Colonic mucosa (tissue), 4 donors: ENCODE data around the gene OTX1. TPM values are rescaled to one million over a fixed set of nuclear protein-coding genes. Genes with fewer than 3 reads are reported as not detected.
"Not testable (repeated sequence)": the region's sequence is repeated elsewhere in the genome, so short reads cannot be mapped to it uniquely, and the experiment has no call there.

Source experiments
- DNase-seq: peaks from one replicate; pipeline ENCODE4 v3.0.0-alpha.2; 2020
- H3K27ac ChIP-seq: fragments of 200-600 bp; one replicate; pipeline ENCODE4 v1.8.0; 2021
- H3K27me3 ChIP-seq: fragments of 200-600 bp; one replicate; pipeline ENCODE4 v1.8.0; 2021
- H3K36me3 ChIP-seq: fragments of 200-600 bp; one replicate; pipeline ENCODE4 v1.8.0; 2021
- H3K4me1 ChIP-seq: fragments of 200-600 bp; one replicate; pipeline ENCODE4 v1.8.0; 2021; ENCODE audit warnings: mild to moderate bottlenecking
- H3K4me3 ChIP-seq: fragments of 200-600 bp; one replicate; pipeline ENCODE4 v1.8.0; 2021
- H3K9ac ChIP-seq, 2 donors: one replicate each; pipeline ENCODE4 v1.7.0; 2013; ENCODE audit warnings: control low read depth in 2 of 2, low read depth in 2 of 2, low read length in 2 of 2
- H3K9me3 ChIP-seq: fragments of 200-600 bp; one replicate; pipeline ENCODE4 v1.8.0; 2021
- intact Hi-C: fragments of 100-400 bp; cut with DNase I; formaldehyde crosslinking; loops from one replicate; pipeline ENCODE4 v1.14.1; 2022
- total RNA-seq, 2 donors: library from RNA; stranded (reverse); fragmentation: NEBNext Ultra II Directional in 1 of 2; extraction: Animal tissue kit (Norgen Biotek cat#: 25700) in 1 of 2; gene quantifications; one replicate each; pipeline ENCODE4 v1.2.1, GENCODE V29; 2021
- TF ChIP-seq, protein P1 (sequence below): fragments of 200-600 bp; IDR thresholded peaks from one replicate; pipeline ENCODE4 v1.8.0; 2022; ENCODE audit warnings: antibody characterized with exemption, mild to moderate bottlenecking
- donor health status: healthy.
- donor health status: DM: no; HTN: no; CAD: no.
- donor health status: DM: no; HTN: no; CAD: no.

Gene OTX1
- total RNA-seq, 2 donors from 2014 or later, result not detected

GRCh38 chr2:63009490-63009889 is 41.1 kb upstream of the OTX1 start:
- Histone ChIP-seq H3K9me3 (no peaks in the 10 kb centered on the region), H3K9ac (no peak overlapping the region), H3K27me3 (no peaks in the 10 kb centered on the region), H3K4me1 (no peaks in the 10 kb centered on the region), H3K4me3 (no peak overlapping the region), H3K27ac (no peak overlapping the region), H3K36me3 (no peaks in the 10 kb centered on the region)
- intact Hi-C loops, result no loop called here
- no peak for DNase-seq
- TF ChIP-seq, protein P1, sequence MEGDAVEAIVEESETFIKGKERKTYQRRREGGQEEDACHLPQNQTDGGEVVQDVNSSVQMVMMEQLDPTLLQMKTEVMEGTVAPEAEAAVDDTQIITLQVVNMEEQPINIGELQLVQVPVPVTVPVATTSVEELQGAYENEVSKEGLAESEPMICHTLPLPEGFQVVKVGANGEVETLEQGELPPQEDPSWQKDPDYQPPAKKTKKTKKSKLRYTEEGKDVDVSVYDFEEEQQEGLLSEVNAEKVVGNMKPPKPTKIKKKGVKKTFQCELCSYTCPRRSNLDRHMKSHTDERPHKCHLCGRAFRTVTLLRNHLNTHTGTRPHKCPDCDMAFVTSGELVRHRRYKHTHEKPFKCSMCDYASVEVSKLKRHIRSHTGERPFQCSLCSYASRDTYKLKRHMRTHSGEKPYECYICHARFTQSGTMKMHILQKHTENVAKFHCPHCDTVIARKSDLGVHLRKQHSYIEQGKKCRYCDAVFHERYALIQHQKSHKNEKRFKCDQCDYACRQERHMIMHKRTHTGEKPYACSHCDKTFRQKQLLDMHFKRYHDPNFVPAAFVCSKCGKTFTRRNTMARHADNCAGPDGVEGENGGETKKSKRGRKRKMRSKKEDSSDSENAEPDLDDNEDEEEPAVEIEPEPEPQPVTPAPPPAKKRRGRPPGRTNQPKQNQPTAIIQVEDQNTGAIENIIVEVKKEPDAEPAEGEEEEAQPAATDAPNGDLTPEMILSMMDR, result no peak

- intact Hi-C loops, result no loop called here
- H3K36me3 ChIP-seq, result no peaks in the 10 kb centered on the region
- no peaks in the 10 kb centered on the region for H3K9me3 ChIP-seq
- no peak overlapping the region for H3K27ac ChIP-seq
- TF ChIP-seq, protein P1, result no peak
- no peak overlapping the region for H3K4me3 ChIP-seq
- no peak overlapping the region for H3K9ac ChIP-seq
- no peaks in the 10 kb centered on the region for H3K27me3 ChIP-seq
- no peaks in the 10 kb centered on the region for H3K4me1 ChIP-seq
- DNase-seq, result no peak
Measured at GRCh38 chr2:63012541-63012940, 38.1 kb upstream of the OTX1 start.

DNA sequence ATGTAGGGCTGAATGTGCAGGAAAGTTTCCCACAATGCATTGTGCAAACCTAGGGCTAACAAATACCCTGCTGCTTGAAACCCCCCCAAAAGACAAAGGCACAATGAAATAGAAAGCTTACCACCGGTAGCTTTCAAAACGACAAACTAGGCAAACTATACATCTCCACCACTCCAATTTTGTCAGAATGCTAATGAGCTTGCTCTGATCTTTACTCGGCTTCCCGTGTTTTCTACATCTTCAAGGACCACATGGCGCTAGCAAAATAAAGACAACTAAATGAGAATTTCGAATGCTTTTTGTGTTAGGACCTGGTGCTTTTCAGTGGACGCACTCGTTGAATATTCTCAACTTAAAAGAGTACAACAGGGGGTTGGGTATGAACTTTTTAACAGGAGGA is 37.2 kb upstream of the OTX1 start:
- Histone ChIP-seq H3K36me3 (no peaks in the 10 kb centered on the region), H3K9ac (no peak overlapping the region), H3K27me3 (no peaks in the 10 kb centered on the region), H3K4me1 (no peaks in the 10 kb centered on the region), H3K9me3 (no peaks in the 10 kb centered on the region), H3K4me3 (no peak overlapping the region), H3K27ac (no peak overlapping the region)
- TF ChIP-seq, protein P1, result no peak
- intact Hi-C loops, result no loop called here
- no peak for DNase-seq

DNA sequence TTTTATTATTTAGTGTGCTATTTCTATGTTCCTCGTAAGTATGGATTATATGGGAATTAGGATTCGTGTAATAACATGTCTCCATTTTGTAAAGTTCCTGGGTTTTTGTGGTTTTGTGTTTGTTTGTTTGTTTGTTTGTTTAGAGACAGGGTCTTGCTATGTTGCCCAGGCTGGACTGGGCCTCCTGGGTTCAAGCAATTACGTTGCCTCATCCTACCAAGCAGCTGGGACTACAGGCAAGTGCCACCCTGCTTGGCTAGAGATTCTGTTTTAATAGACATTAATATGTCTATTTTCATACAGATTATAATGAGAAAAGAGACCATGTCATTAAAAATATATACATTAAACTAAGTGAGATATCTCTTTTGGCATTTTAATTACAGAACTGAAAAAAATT is 35.2 kb upstream of the OTX1 start:
- Histone ChIP-seq H3K4me3 (no peak overlapping the region), H3K27me3 (no peaks in the 10 kb centered on the region), H3K4me1 (no peaks in the 10 kb centered on the region), H3K9ac (no peak overlapping the region), H3K36me3 (no peaks in the 10 kb centered on the region), H3K27ac (no peak overlapping the region), H3K9me3 (no peaks in the 10 kb centered on the region)
- no peak for DNase-seq
- intact Hi-C loops, result no loop called here
- TF ChIP-seq, protein P1, result no peak

DNA sequence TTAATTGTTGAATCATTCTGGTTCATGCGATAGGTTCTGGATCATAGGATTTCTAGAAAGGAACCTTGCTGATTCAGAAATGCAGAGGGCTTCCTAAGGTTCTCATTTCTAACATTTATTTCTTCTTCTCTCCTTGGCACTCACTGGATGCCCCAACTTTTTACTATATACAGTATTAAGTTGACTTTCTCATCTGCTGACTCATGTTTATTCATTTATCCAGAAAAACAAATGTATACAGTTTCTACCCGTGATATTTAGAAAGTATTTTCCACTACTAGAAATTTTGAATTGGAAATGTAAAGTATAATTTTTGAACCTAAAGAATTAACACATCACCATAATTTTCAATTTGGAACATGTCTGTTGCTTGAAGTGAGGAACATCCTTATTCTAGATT is 32.2 kb upstream of the OTX1 start:
- intact Hi-C loops, result no loop called here
- TF ChIP-seq, protein P1, result no peak
- no peak overlapping the region for H3K27ac ChIP-seq
- H3K36me3 ChIP-seq, result no peaks in the 10 kb centered on the region
- no peak for DNase-seq
- no peaks in the 10 kb centered on the region for H3K9me3 ChIP-seq
- no peaks in the 10 kb centered on the region for H3K27me3 ChIP-seq
- H3K4me3 ChIP-seq, result no peak overlapping the region
- no peak overlapping the region for H3K9ac ChIP-seq
- H3K4me1 ChIP-seq, result no peaks in the 10 kb centered on the region

DNA sequence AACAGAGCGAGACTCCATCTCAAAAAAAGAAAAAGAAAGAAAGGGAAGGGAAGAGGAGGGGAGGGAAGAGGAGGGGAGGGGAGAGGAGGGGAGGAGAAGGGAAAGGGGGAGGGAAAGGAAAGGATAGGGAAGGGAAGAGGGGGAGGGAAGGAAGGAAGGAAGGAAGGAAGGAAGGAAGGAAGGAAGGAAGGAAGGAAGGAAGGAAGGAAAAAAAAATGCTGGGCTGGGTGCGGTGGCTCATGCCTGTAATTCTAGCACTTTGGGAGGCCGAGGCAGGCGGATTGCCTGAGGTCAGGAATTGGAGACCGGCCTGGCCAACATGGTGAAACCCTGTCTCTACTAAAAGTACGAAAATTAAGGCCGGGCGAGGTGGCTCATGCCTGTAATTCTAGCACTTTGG is 30.9 kb upstream of the OTX1 start:
- H3K9me3 ChIP-seq, H3K4me3 ChIP-seq, H3K4me1 ChIP-seq, H3K36me3 ChIP-seq, H3K27me3 ChIP-seq, H3K9ac ChIP-seq, H3K27ac ChIP-seq, intact Hi-C loops, DNase-seq: not testable (repeated sequence)
